Right ventricle myocardium inferior (tissue), 1 donor: ENCODE results near the gene PHTF2. TPM values are rescaled to one million over a fixed set of nuclear protein-coding genes. Genes with fewer than 3 reads are reported as not detected.
A peak's percentile ranks its signal among the peaks of the same experiment; 100 is the strongest.

Source experiments
- ATAC-seq: fragments of 200-7000 bp; cut with Tn5 transposase; one replicate; pipeline ENCODE4 v1.9.1; 2020; ENCODE audit warnings: mild to moderate bottlenecking, moderate library complexity
- DNase-seq: peaks from one replicate; pipeline ENCODE4 v3.0.0; 2021; ENCODE audit errors: missing footprints
- intact Hi-C: fragments of 100-400 bp; cut with DNase I; formaldehyde crosslinking; loops from one replicate; pipeline ENCODE4 v1.11.0; 2022
- total RNA-seq: library from RNA; stranded (reverse); fragmentation: NEBNext Ultra II Directional; extraction: Animal tissue kit (Norgen Biotek cat#: 25700); gene quantifications from one replicate; pipeline ENCODE4 v1.2.1, GENCODE V29; 2021
- donor health status: DM: no; HTN: yes; CAD: no; lungs with severe emphysema.

Gene PHTF2
- total RNA-seq, 1 donor from 2014 or later, result 21.5 TPM

DNA sequence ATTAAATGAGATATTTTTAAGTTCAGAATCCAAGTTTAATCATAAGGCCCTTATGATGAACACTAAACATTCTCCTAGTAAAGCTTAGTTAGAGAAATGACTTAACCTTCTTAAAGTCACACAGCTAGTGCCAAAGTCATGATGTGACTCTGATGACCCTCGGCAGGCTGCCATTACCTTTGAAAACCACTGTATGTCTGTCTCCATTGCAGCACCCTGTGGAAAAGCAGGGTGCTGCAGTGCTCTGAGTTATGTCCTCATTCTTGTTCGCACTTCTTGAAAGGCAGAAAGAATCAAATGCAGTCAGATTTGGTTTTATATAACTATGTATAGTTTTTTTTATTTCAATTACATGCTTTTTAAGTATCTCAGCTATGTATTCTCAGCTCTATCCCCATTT, 105.0 kb downstream of the PHTF2 start:
- intact Hi-C loops, result loop anchor here (10.0 kb wide), 1 partner anchor 249 kb away; no protein-coding TSS in a partner anchor
- ATAC-seq (no peak), DNase-seq (no peak)

DNA sequence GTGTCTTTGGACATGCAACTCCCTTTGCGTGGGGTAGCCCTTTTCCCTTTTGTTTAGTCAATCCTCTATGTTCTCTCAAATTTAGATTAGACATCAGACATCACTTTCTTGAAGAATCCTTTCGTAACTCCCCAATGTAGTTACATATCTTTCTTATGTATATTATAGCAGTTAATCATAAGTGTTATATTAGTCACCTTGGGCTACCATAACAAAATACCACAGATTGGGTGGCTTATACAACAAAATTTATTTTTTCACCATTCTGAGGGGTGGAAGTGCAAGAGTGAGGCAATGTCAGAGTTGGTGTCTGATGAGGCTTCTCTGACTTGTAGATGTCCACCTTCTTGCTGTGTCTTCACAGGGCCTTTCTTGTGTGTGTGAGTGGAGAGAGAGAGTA, 105.7 kb downstream of the PHTF2 start:
- ATAC-seq, result no peak
- intact Hi-C loops, result loop anchor here (10.0 kb wide), 1 partner anchor 249 kb away; no protein-coding TSS in a partner anchor
- no peak for DNase-seq

DNA sequence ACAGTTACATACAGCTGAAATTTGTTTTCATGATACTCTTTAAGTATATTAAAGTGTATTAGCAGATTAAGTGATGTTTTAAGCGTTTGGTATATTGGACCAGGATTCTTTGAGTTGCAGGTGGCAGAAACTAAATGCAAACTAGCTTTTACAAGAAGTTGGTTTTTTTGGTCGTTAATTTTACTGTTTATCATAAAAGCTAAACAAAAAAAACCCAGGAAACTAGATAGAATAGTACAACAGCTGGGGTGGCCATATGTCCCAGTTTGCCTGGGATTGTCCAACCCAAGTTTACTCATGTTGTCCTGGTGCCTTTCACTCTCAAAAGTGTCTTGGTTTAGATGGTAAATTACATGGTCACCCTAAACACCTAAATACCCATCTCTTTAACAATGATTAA, 108.7 kb downstream of the PHTF2 start:
- DNase-seq (no peak), ATAC-seq (no peak)
- intact Hi-C loops, result loop anchor here (10.0 kb wide), 1 partner anchor 252 kb away; no protein-coding TSS in a partner anchor

DNA sequence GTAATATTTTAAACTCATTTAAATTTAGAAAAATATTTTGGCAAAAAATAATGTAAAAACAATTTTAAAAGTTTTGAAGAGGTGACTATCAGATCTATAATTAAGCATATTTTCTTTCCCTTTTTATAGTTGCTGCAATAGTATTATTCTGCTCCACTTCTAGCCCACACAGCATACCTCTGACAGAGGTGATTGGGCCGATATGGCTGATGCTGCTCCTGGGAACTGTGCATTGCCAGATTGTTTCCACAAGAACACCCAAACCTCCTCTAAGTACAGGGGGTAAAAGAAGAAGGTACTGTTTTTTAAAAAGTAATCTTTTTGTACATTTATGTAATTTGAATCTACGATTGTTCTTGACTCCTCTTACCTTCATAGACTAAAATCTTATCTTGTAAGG, 110.1 kb downstream of the PHTF2 start:
- ATAC-seq, result no peak
- no peak for DNase-seq
- intact Hi-C loops, result loop anchor here (10.0 kb wide), 1 partner anchor 254 kb away; no protein-coding TSS in a partner anchor

DNA sequence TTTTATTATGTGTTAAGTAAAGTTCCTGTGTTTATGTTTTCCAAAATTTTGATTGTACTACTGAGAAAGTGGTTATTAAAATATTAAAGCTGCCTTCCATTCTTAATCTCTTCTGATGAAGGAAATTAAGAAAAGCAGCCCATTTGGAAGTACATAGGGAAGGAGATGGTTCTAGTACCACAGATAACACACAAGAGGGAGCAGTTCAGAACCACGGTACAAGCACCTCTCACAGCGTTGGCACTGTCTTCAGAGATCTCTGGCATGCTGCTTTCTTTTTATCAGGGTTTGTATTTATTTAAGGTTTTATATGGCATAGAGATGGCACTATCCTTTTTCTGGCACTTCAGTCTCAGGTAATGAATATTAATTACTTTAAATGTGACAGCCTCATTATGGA, 111.6 kb downstream of the PHTF2 start:
- ATAC-seq (no peak), DNase-seq (no peak)
- intact Hi-C loops, result loop anchor here (10.0 kb wide), 1 partner anchor 115 kb away; the partner anchor contains the start of genes PHTF2 and TMEM60

DNA sequence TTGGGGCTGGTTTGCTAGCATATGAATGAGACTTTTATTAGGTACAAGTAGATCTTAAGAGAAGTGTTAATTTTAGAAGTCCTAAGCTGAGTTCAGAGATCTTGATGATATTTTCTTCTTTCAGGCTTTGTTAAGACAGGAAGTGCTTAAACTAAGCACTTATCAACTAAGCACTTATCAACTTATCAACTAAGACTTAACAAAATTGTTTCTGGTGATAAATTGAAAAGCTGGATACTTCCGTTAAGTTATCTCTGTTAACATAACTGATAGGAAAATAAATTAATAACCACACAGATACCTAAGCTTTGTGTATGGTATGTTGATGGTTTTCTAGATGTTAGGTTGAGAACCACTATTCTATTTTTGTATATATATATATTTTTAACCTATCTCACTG, 113.7 kb downstream of the PHTF2 start:
- intact Hi-C loops, result loop anchor here (10.0 kb wide), 1 partner anchor 117 kb away; the partner anchor contains the start of genes PHTF2 and TMEM60
- DNase-seq (no peak), ATAC-seq (no peak)

DNA sequence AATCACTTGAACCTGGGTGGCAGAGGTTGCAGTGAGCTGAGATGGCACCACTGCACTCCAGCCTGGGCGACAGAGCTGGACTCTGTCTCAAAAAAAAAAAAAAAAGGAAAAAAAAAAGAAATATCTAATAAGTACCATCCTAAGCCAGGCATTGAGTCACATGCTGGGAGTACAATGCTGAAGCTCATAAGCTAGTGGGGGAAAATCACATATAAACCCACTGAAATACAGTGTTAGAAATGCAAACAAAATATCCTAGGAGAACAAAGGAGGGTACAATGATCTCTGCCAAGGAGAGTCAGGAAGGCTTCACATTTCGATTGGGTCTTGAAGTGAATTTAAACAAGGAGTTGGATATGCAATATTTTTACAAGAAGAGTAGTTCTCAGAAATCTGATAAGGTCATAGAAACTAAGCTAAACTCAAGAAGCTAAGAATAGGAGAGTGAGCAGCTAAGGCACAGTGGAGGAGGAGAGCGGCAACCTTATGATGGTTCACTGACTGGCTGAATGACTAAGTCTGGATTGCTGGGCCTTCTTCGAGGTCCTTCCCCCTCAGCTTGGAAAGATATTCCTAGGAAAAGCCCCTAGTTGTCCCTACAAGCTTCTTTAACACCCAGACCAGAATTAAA, 115.5 kb downstream of the PHTF2 start:
- ATAC-seq, result no peak
- DNase-seq, result no peak
- intact Hi-C loops, result loop anchor here (10.0 kb wide), 1 partner anchor 119 kb away; the partner anchor contains the start of genes PHTF2 and TMEM60

DNA sequence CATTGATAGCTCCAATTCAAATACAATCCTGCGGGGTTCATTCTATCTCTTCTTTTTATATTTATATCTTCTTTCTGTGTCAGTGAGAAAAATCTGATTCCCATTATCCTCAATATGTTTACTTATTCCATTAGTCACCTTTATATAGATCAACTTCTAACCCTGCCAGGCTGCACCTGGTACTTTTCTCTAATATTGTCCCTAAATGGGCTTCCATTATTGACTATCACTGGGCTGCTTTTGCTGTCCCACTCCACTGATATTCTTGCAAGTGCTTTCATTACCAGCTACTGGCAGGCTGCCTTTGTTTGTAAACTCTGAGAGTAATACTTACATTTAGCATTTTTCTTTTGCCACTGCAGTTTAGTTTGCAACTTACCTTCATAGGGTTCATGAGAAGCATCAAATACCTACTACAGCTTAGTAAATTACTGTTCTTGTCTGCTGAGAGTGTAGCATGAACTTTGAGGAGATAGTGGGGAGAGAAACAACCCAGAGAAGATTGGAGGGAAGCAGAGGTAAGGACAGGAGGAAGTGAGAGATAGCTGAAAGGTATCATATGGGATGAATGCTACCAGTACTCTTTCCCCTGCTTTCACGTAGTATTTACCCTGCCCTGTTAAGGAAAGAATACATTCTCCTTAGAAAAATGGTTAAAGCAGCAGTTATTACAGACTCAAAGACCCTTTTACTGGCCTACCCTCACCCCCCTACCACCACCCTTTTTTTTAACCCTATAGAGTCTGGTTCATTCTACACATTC, 119.1 kb downstream of the PHTF2 start:
- ATAC-seq (no peak), DNase-seq (no peak)
- intact Hi-C loops, result loop anchor here (10.0 kb wide), 1 partner anchor 123 kb away; the partner anchor contains the start of genes PHTF2 and TMEM60

DNA sequence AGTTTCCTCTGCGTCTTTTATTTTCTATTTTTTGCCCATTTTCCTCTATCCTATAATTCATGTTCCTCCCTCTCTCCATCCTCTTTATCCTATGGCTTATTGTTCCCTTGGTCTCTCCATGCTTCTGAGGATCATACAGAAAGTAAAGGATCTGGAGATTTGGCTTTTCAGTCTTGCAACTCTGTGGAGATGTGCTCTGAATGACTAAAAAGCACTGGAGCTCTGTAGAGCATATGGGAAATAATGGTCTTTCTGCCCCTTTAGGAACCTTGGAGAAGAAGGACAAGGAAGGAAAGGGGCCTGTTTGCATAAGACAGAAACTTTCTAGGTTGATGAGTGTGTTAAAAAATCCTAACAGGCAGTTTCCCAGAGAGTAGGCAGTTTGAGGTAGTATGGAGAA, 120.1 kb downstream of the PHTF2 start:
- ATAC-seq (no peak), DNase-seq (no peak)
- intact Hi-C loops, result loop anchor here (10.0 kb wide), 1 partner anchor 124 kb away; the partner anchor contains the start of genes PHTF2 and TMEM60

DNA sequence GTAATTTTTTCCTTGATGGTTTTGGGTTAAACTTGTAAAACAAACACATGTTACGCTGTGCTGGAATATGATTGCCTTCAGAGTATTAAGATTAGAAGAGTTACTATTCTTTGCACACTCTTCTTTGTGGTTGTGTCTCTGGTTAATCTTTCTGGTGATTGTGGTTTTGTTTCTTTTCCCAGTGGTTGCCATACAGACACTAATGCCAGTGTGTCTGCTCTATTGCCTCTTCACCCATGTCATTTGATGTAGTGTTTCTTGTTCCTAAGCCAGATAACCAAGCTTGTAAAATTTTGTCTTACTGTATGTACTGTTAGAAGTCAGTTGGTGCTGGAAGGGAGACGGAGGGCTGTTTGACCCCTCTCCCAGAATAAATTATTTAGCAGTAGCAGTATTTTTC, 124.8 kb downstream of the PHTF2 start:
- DNase-seq (no peak), ATAC-seq (peak; percentile 34)
- intact Hi-C loops, result no loop called here

DNA sequence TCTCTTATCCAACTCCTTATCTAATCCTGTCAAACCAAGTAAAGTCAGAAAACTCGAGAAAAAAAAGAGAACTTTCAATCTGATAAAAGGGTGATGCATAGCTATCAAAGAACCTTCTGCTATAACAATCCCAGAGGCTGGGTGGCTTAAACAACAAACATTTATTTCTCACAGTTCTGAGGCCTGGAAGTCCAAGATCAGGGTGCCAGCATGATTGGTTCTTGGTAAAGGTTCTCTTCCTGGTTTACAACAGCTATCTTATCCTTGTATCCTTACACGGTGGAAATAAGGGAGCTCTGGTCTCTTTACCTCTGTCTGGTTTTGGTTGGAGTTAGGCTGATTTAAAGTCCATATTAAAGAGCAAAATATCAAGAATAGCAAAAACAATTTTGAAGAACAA, 131.9 kb downstream of the PHTF2 start:
- DNase-seq (no peak), ATAC-seq (no peak)
- intact Hi-C loops, result no loop called here

DNA sequence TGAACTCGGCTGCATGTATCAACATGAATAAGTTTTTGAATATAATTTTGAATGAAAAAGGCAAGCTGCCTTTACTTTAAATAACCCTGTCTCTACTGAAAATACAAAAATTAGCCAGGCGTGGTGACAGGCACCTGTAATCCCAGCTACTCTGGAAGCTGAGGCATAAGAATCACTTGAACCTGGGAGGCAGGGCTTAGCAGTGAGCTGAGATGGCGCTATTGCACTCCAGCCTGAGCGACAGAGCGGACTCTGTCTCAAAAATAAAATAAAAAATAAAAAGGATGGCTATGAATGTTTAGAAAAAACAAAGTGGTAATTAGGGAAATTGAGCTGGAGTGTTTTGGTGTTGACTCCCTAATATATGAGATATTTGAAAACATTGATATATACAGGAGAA, 133.3 kb downstream of the PHTF2 start:
- no peak for DNase-seq
- intact Hi-C loops, result no loop called here
- no peak for ATAC-seq

DNA sequence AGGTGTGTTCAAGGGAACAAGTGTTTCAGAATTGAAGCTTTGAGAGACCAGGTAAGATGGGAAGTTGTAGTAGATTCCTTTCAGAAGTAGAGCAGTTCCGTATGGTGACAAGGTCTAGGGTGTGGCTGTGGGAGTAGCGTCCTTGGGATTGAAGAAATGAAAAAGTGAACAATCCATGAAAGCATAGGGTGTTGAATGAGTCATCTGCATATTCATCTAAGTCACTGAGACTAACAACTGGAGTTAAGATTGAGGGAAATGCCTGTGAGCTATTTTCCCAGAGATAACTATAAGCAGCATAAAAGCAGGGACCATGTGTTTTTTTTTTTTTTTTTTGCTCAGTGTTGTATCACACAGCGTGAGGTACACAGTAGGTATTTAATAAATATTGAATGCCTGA, 134.8 kb downstream of the PHTF2 start:
- DNase-seq, result no peak
- intact Hi-C loops, result no loop called here
- no peak for ATAC-seq

DNA sequence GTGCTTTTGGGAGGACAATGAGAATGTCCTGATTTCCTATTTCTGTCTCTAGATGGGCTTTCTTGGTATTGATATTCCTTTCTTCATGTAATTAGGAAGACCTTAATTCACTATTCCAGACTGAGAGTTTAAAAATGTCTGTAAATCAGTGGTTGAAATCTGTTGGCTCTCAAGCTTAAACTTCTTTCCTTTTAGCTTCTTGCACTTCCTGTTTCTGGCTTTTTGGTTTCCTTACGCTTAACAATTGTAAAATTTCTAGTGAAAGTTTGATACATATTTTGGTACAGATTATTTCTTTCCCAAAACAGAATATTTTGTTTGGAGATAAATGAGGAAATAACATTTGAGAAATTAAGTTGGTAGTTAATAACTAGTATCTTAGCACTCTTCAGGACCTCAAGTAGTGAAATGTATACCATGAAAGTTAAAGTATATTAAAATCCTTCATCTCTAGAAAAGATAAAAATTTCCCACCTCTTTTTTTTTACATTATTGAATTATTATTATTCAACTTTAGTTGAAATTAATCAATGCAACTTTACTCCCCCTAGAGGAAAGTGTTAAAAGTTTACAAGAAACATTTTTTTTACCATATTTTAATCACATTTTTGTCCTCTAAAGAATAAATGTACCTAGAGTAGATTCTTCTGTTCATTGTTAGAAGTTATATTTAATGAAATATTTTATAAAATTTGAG, 137.2 kb downstream of the PHTF2 start:
- no peak for ATAC-seq
- DNase-seq, result no peak
- intact Hi-C loops, result no loop called here

DNA sequence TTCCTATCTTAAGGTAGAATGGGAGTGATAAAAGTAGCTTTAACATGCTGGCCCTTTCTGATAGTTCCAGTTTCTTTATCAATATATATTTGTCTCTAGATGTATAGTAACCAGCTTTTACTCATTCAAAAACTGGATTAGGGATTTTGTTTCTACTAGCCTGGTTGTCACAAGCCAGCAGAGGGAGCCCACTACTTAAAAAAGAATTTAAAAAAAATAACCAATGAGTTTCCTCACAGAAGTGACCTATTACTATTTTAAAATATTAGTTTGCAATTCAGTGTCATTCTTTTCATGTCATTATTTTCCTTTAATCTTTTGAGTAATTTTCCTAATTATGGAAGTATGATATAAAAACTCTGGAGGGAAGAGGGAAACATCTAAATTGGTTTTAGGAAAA, 142.1 kb downstream of the PHTF2 start:
- intact Hi-C loops, result no loop called here
- ATAC-seq (no peak), DNase-seq (no peak)

DNA sequence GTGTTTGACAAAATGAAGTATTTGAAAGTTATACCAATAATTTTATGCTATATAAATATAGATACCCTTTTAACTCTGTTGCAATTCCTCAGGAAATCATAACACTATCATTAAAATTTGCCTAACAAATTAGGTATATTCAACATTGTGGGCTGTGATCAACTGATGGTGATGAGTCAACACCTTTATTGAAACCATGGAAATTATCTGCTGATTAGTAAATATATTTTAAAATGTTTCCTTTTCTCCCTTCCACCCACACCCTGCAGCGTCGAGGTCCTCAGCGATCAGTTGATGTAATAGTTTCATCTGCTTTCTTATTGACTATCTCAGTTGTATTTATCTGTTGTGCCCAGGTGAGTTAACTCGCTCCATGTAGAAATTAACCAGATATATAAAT, 143.9 kb downstream of the PHTF2 start:
- no peak for ATAC-seq
- intact Hi-C loops, result no loop called here

DNA sequence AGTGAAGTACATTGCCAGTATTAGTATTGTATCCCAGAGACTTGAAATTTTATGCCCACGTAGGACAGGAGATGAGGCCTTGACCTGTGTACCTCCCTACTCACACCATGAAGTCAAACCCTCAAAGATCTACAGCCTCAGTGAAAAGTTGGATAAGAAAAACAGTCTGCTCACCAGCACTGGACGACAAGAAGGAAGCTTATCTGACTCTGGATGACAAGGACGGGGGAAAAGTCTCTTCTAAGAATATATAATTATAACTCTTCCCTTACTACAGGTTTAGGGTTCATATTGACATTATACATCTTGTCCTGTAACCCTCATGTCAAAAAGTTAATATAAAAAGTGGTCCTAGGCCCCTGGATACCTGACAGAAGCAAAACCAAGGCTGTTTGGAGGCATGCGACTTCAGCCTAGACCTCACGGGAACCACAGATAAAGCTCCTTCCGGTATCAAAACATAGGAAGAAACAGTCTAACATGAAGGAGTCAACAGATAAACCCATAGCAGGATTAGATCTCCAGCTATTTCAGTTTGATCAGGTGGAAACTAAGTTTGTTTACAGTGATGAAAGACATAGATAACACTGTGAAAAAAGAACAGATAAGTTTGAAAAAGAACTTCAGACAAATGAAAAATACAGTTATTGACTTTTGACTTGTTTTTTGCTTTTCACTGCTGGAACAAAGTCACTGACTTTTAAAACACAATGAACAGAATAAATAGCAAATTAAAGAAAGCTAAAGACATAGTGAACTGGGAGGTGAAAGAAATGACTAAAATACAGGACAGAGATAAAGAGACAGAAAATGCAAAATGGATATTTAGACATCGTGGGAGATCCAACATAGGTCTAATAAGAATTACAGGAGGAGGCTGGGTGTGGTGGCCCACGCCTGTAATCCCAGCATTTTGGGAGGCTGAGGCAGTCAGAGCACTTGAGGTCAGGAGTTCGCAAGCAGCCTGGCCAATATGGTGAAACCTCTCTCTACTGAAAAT, 145.9 kb downstream of the PHTF2 start:
- ATAC-seq, result no peak
- DNase-seq, result no peak
- intact Hi-C loops, result no loop called here

More for the DNA sequence above, 143.9 kb downstream of the PHTF2 start:
- no peak for DNase-seq

DNA sequence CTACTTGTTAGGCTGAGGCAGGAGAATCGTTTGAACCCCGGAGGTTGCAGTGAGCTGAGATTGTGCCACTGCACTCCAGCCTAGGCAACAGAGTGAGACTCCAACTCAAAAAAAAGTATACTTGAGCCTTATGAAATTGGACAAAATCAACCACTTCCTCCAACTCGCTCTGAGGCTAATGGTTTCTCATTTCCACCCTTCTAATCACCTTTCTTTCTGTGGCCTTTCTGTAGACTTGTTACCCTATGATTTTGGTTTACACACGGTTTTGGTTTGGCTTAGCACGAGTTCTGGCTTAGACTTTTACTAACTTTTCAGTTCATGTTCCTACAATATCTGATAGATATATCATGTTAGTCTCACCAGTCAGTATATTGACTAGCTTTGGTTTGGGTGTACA, 152.0 kb downstream of the PHTF2 start:
- ATAC-seq (no peak), DNase-seq (no peak)
- intact Hi-C loops, result no loop called here
